CD14-positive monocyte (primary cell): ENCODE measurements around the gene RGMA. TPM values are rescaled to one million over a fixed set of nuclear protein-coding genes. Genes with fewer than 3 reads are reported as not detected.
A peak's percentile ranks its signal among the peaks of the same experiment; 100 is the strongest.

Experiments used
- DNase-seq, 3 donors: peaks; one replicate each; pipeline ENCODE4 v3.0.0-alpha.2; 2011 to 2022
- H2AFZ ChIP-seq: 2 replicates; pipeline ENCODE4 v1.6.0; 2012; ENCODE audit warnings: mild to moderate bottlenecking, low read depth, low read length, inconsistent platforms; ENCODE audit not compliant: insufficient read depth, poor library complexity, severe bottlenecking
- H3K27ac ChIP-seq, 2 donors: 1 replicate in 1 of 2; 2 replicates in 1 of 2; pipeline ENCODE4 v1.5.1; 2012 to 2013; ENCODE audit warnings: low read length in 2 of 2, control low read depth in 1 of 2, inconsistent platforms in 1 of 2, low read depth in 1 of 2, mild to moderate bottlenecking in 1 of 2
- H3K27me3 ChIP-seq, 2 donors: one replicate each; pipeline versions ENCODE4 v1.6.0 to v1.6.1; 2011 to 2013; ENCODE audit warnings: low read length in 2 of 2; ENCODE audit not compliant: control insufficient read depth in 2 of 2, insufficient read depth in 2 of 2
- H3K36me3 ChIP-seq, 2 donors: replicated peaks in 1 of 2; 1 replicate in 1 of 2; 2 replicates in 1 of 2; pipeline versions ENCODE4 v1.5.1 to v1.6.1; 2012 to 2013; ENCODE audit warnings: low read length in 2 of 2, control low read depth in 1 of 2, inconsistent platforms in 1 of 2, mild to moderate bottlenecking in 1 of 2; ENCODE audit not compliant: insufficient read depth in 2 of 2, control insufficient read depth in 1 of 2
- H3K4me1 ChIP-seq, 2 donors: 1 replicate in 1 of 2; 2 replicates in 1 of 2; pipeline versions ENCODE4 v1.5.1 to v1.6.1; 2012 to 2013; ENCODE audit warnings: low read length in 2 of 2, control low read depth in 1 of 2, inconsistent platforms in 1 of 2, mild to moderate bottlenecking in 1 of 2, moderate library complexity in 1 of 2; ENCODE audit not compliant: insufficient read depth in 2 of 2, control insufficient read depth in 1 of 2
- H3K4me2 ChIP-seq: replicated peaks from 2 replicates; pipeline ENCODE3; 2012; ENCODE audit warnings: low read length, moderate library complexity, mild to moderate bottlenecking; ENCODE audit not compliant: poor library complexity, severe bottlenecking; ENCODE audit errors: extremely low read depth
- H3K4me3 ChIP-seq, 3 experiments: fragments of 200-600 bp in 1 of 3; sonication (generic) in 1 of 3; replicated peaks in 1 of 3; 1 replicate in 2 of 3; 2 replicates in 1 of 3; pipeline ENCODE4 v1.5.1; 2011 to 2013; ENCODE audit warnings: low read length in 3 of 3, mild to moderate bottlenecking in 3 of 3, control low read depth in 2 of 3, low read depth in 2 of 3, inconsistent platforms in 1 of 3, moderate library complexity in 1 of 3
- H3K79me2 ChIP-seq: 2 replicates; pipeline ENCODE4 v1.6.0; 2012; ENCODE audit warnings: mild to moderate bottlenecking, control low read depth, inconsistent platforms, low read length, moderate library complexity; ENCODE audit not compliant: insufficient read depth
- H3K9ac ChIP-seq: 2 replicates; pipeline ENCODE4 v1.6.0; 2017; ENCODE audit warnings: low read length, mild to moderate bottlenecking; ENCODE audit not compliant: insufficient read depth, poor library complexity, severe bottlenecking
- H3K9me3 ChIP-seq, 2 donors: replicated peaks in 1 of 2; 1 replicate in 1 of 2; 2 replicates in 1 of 2; pipeline versions ENCODE4 v1.5.1 to v1.6.1; 2012 to 2013; ENCODE audit warnings: low read length in 2 of 2, control low read depth in 1 of 2; ENCODE audit not compliant: control insufficient read depth in 1 of 2, insufficient read depth in 1 of 2
- H4K20me1 ChIP-seq: 2 replicates; pipeline ENCODE4 v1.6.0; 2012; ENCODE audit warnings: mild to moderate bottlenecking, low read length, control low read depth, moderate library complexity; ENCODE audit not compliant: insufficient read depth
- H3K27ac Mint-ChIP-seq, 7 donors: one replicate each; pipeline ENCODE4 v1.8.0; 2020; ENCODE audit warnings: mild to moderate bottlenecking in 7 of 7, mixed read lengths in 7 of 7, moderate library complexity in 6 of 7, inconsistent platforms in 2 of 7
- H3K27me3 Mint-ChIP-seq, 3 donors: one replicate each; pipeline ENCODE4 v1.8.0; 2021 to 2022; ENCODE audit warnings: low read depth in 3 of 3, mild to moderate bottlenecking in 3 of 3, mixed read lengths in 3 of 3, moderate library complexity in 3 of 3, inconsistent platforms in 1 of 3
- H3K36me3 Mint-ChIP-seq, 2 donors: one replicate each; pipeline ENCODE4 v1.8.0; 2020; ENCODE audit warnings: mixed read lengths in 2 of 2, inconsistent platforms in 1 of 2, mild to moderate bottlenecking in 1 of 2
- H3K4me1 Mint-ChIP-seq: one replicate; pipeline ENCODE4 v1.8.0; 2020; ENCODE audit warnings: mild to moderate bottlenecking, mixed read lengths
- H3K4me3 Mint-ChIP-seq, 2 donors: one replicate each; pipeline ENCODE4 v1.8.0; 2020; ENCODE audit warnings: mild to moderate bottlenecking in 2 of 2, mixed read lengths in 2 of 2, moderate library complexity in 1 of 2
- H3K9me3 Mint-ChIP-seq, 7 donors: one replicate each; pipeline ENCODE4 v1.8.0; 2020 to 2022; ENCODE audit warnings: mixed read lengths in 7 of 7, mild to moderate bottlenecking in 6 of 7, moderate library complexity in 6 of 7, inconsistent platforms in 2 of 7
- CTCF ChIP-seq: fragments of 200-600 bp; IDR thresholded peaks from one replicate; pipeline ENCODE4 v1.8.0; 2022; ENCODE audit warnings: antibody characterized with exemption, mild to moderate bottlenecking
- WGBS: methylation state at CpG from one replicate; pipeline ENCODE4 v1.1.5; 2013; ENCODE audit warnings: missing lambda C conversion rate; ENCODE audit not compliant: insufficient coverage; 5-methylcytosine and 5-hydroxymethylcytosine counted together
- intact Hi-C, 2 donors: fragments of 100-400 bp; cut with micrococcal nuclease; formaldehyde crosslinking; loops; one replicate each; pipeline versions ENCODE4 v1.15.0 to v1.15.1; 2023
- polyA plus RNA-seq, 3 donors: library from polyadenylated mRNA; depleted of rRNA in 1 of 3; unstranded in 2 of 3; stranded (reverse) in 1 of 3; fragments of 300-500 nt in 2 of 3; fragments of >200 nt in 1 of 3; fragmentation: Illumina TruSeq in 2 of 3; gene quantifications; 1 replicate in 2 of 3; 2 replicates in 1 of 3; pipeline ENCODE4 v1.2.3, GENCODE V29; 2012 to 2021

The RGMA gene
- polyA plus RNA-seq, 3 donors = 0.07 to 0.35 (median 0.08) TPM

- Histone ChIP-seq H3K4me2 (no peak overlapping the region), H3K9ac (no peak overlapping the region), H3K4me3 (no peak overlapping the region), H3K27me3 (peaks cover 24 to 48% of the 10 kb centered on the region in 2 donors), H3K9me3 (peaks cover 0 to 7% of the 10 kb centered on the region in 2 donors), H3K4me1 (peaks cover 0 to 5% of the 10 kb centered on the region in 2 donors), H3K79me2 (no peaks in the 10 kb centered on the region), H3K36me3 (no peaks in the 10 kb centered on the region), H3K27ac (no peak overlapping the region), H2AFZ (no peak overlapping the region), H4K20me1 (no peaks in the 10 kb centered on the region)
- peak in 1 of 3 donors; percentile 15 for DNase-seq
- Mint-ChIP-seq H3K4me1 (peaks cover 13% of the 10 kb centered on the region), H3K27me3 (peaks cover 34 to 66% (median 37%) of the 10 kb centered on the region in 3 donors), H3K27ac (peak overlapping the region in 1 of 7 donors; percentile 16), H3K4me3 (no peak overlapping the region), H3K36me3 (peaks cover 0 to 3% of the 10 kb centered on the region in 2 donors), H3K9me3 (peaks cover 0 to 11% (median 2%) of the 10 kb centered on the region in 7 donors)
- TF ChIP-seq CTCF = no peak
- intact Hi-C loops = no loop called here
- WGBS = 79% methylated on average over 2 of the region's 5 CpGs
Measured at GRCh38 chr15:93110502-93111040, 21.6 kb upstream of the RGMA start.

- peaks cover 0 to 5% of the 10 kb centered on the region in 2 donors for H3K4me1 ChIP-seq
- H3K27ac ChIP-seq = no peak overlapping the region
- intact Hi-C loops = no loop called here
- no peak overlapping the region for H3K4me2 ChIP-seq
- H3K9ac ChIP-seq = no peak overlapping the region
- Mint-ChIP-seq H3K4me1 (peaks cover 13% of the 10 kb centered on the region), H3K36me3 (peaks cover 0 to 3% of the 10 kb centered on the region in 2 donors), H3K27ac (no peak overlapping the region), H3K9me3 (peaks cover 0 to 11% (median 2%) of the 10 kb centered on the region in 7 donors), H3K4me3 (peak overlapping the region; percentile 49 to 83), H3K27me3 (peaks cover 35 to 64% (median 39%) of the 10 kb centered on the region in 3 donors)
- H3K4me3 ChIP-seq = no peak overlapping the region
- H4K20me1 ChIP-seq = no peaks in the 10 kb centered on the region
- no peak overlapping the region for H2AFZ ChIP-seq
- no peaks in the 10 kb centered on the region for H3K79me2 ChIP-seq
- H3K27me3 ChIP-seq = peaks cover 24 to 48% of the 10 kb centered on the region in 2 donors
- peaks cover 0 to 7% of the 10 kb centered on the region in 2 donors for H3K9me3 ChIP-seq
- no peak for TF ChIP-seq CTCF
- no peaks in the 10 kb centered on the region for H3K36me3 ChIP-seq
- DNase-seq = no peak
- 30% methylated on average over 41 of the region's 46 CpGs for WGBS
Measured at GRCh38 chr15:93109336-93110102, 20.5 kb upstream of the RGMA start.
